Left renal pelvis (tissue), 4 donors: Measurements from ENCODE around the gene DDTL. TPM values are rescaled to one million over a fixed set of nuclear protein-coding genes. Genes with fewer than 3 reads are reported as not detected.

Experiments used
- DNase-seq, 4 donors: peaks; one replicate each; pipeline ENCODE4 v3.0.0-alpha.2; 2013; ENCODE audit warnings: low read depth in 4 of 4, low spot score in 3 of 4
- polyA plus RNA-seq, 4 donors: library from polyadenylated mRNA; unstranded; fragments of 120-200 nt; gene quantifications; one replicate each; pipeline ENCODE4 v1.2.1, GENCODE V29; 2013; ENCODE audit not compliant: insufficient read length in 4 of 4

The DDTL gene
- polyA plus RNA-seq, 4 donors = 3.9 to 8.7 (median 6.9) TPM

GRCh38 chr22:24003887-24004286, 37.2 kb downstream of the DDTL start:
- DNase-seq = no peak

- DNase-seq = no peak
Measured at GRCh38 chr22:24005201-24005600, 38.5 kb downstream of the DDTL start, which contains the start of gene GSTT4. Gene GSTT4 (minus strand): TSS chr22:24005453. CDS start chr22:24005356, 97 bp downstream.

- DNase-seq = no peak
Measured at GRCh38 chr22:24006207-24006913, 39.7 kb downstream of the DDTL start.

- DNase-seq = no peak
Measured at GRCh38 chr22:24006914-24007214, 40.2 kb downstream of the DDTL start.

- no peak for DNase-seq
Measured at GRCh38 chr22:24007253-24008021, 40.7 kb downstream of the DDTL start.

- no peak for DNase-seq
Measured at GRCh38 chr22:24008022-24008283, 41.3 kb downstream of the DDTL start.

GRCh38 chr22:24008381-24009226, 41.9 kb downstream of the DDTL start:
- no peak for DNase-seq

- no peak for DNase-seq
Measured at GRCh38 chr22:24009227-24010017, 42.7 kb downstream of the DDTL start.

GRCh38 chr22:24010018-24010391, 43.3 kb downstream of the DDTL start:
- no peak for DNase-seq

- DNase-seq = peak in 1 of 4 donors; percentile 16
Measured at GRCh38 chr22:24011735-24012068, 45.0 kb downstream of the DDTL start.

GRCh38 chr22:24016156-24016555, 49.5 kb downstream of the DDTL start:
- no peak for DNase-seq

GRCh38 chr22:24021304-24021703, 54.6 kb downstream of the DDTL start:
- DNase-seq = no peak

Other genes starting within 250 kb of the DDTL start
- gene ZNF70, start 215.8 kb upstream of the DDTL start, polyA plus RNA-seq = 1 to 10 TPM; 5.6 to 8.1 (median 7.3) TPM
- under 1 TPM; 0.56 to 0.89 (median 0.73) TPM for gene VPREB3, start 212.5 kb upstream of the DDTL start, polyA plus RNA-seq
- 1 to 10 TPM; 1.9 to 3.1 (median 2.7) TPM for gene C22orf15, start 203.9 kb upstream of the DDTL start, polyA plus RNA-seq
- 100 to 1,000 TPM in 1 of 4 donors, 10 to 100 TPM in 3; 15.5 to 114 (median 69.2) TPM for gene CHCHD10, start 198.9 kb upstream of the DDTL start, polyA plus RNA-seq
- 10 to 100 TPM; 15.2 to 80.6 (median 16.8) TPM for gene MMP11, start 194.0 kb upstream of the DDTL start, polyA plus RNA-seq
- gene SMARCB1, start 179.9 kb upstream of the DDTL start, polyA plus RNA-seq = 100 to 1,000 TPM; 162 to 205 (median 186) TPM
- gene DERL3, start 127.9 kb upstream of the DDTL start, polyA plus RNA-seq = 1 to 10 TPM; 3.0 to 5.2 (median 4.7) TPM
- gene SLC2A11, start 109.0 kb upstream of the DDTL start, polyA plus RNA-seq = 10 to 100 TPM; 13.8 to 51.6 (median 28.8) TPM
- 100 to 1,000 TPM; 137 to 326 (median 165) TPM for gene MIF, start 72.5 kb upstream of the DDTL start, polyA plus RNA-seq
- 10 to 100 TPM in 2 of 4 donors, 1 to 10 TPM in 2; 4.7 to 27.6 (median 10.8) TPM for gene GSTT2B, start 5.7 kb upstream of the DDTL start, polyA plus RNA-seq
- gene DDT, start 7.6 kb downstream of the DDTL start, polyA plus RNA-seq = 10 to 100 TPM; 34.8 to 80.2 (median 66.9) TPM
- gene GSTT2, start 13.2 kb downstream of the DDTL start, polyA plus RNA-seq = 1 to 10 TPM in 2 of 4 donors, under 1 TPM in 1, not detected in 1; 0.39 to 3.2 (median 1.2) TPM
- gene GSTT4, start 38.6 kb downstream of the DDTL start, polyA plus RNA-seq = not detected
- 10 to 100 TPM; 43.5 to 63.8 (median 52.0) TPM for gene CABIN1, start 44.4 kb downstream of the DDTL start, polyA plus RNA-seq
- 10 to 100 TPM in 2 of 4 donors, 1 to 10 TPM in 2; 1.7 to 21.5 (median 10.7) TPM for gene SUSD2, start 214.6 kb downstream of the DDTL start, polyA plus RNA-seq